GM12878 (cell line): ENCODE data around the gene DNAAF3. TPM values are rescaled to one million over a fixed set of nuclear protein-coding genes. Genes with fewer than 3 reads are reported as not detected.

Source experiments
- ATAC-seq: fragments of 200-7000 bp; cut with Tn5 transposase; 3 replicates; pipeline ENCODE4 v1.9.1; 2020; ENCODE audit warnings: mild to moderate bottlenecking, moderate library complexity
- BruUV-seq: library from RNA; stranded (reverse); fragments of 400-500 nt; replicated peaks from 2 replicates; lab custom pipeline; 2021; lab: Mats Ljungman, UMichigan
- CTCF ChIA-PET: fragments of 300-600 bp; sonication (Branson Sonifier 250); formaldehyde crosslinking; extraction: SDS; loops from one replicate; lab custom pipeline; 2021; ENCODE audit warnings: inconsistent platforms; lab: Yijun Ruan, JAX
- POLR2A ChIA-PET: fragments of 350-600 bp; formaldehyde crosslinking; extraction: SDS; loops from one replicate; lab custom pipeline; 2021; ENCODE audit warnings: inconsistent platforms; lab: Charles Lee
- RAD21 ChIA-PET: fragments of 300-600 bp; sonication (Branson Sonifier 250); formaldehyde crosslinking; loops from one replicate; lab custom pipeline; 2023; ENCODE audit warnings: antibody characterized with exemption; ENCODE audit not compliant: unreplicated experiment; lab: Charles Lee
- SMC1A ChIA-PET: fragments of 300-600 bp; sonication (Branson Sonifier 250); formaldehyde crosslinking; loops from one replicate; lab custom pipeline; 2023; ENCODE audit not compliant: unreplicated experiment, uncharacterized antibody; lab: Charles Lee
- DNase-seq: peaks from one replicate; pipeline ENCODE4 v3.0.0-alpha.2; 2011; ENCODE audit warnings: low read depth, low spot score
- FAIRE-seq: peaks from 3 replicates; lab custom pipeline; 2011; peaks lifted over from hg19 to GRCh38; lab: Jason Lieb, UNC
- H2AFZ ChIP-seq: 2 replicates; pipeline ENCODE4 v1.6.0; 2011; ENCODE audit warnings: low read depth, low read length, control low read depth; ENCODE audit not compliant: control insufficient read depth
- H3K27ac ChIP-seq: 2 replicates; pipeline ENCODE4 v1.5.1; 2011; ENCODE audit warnings: control low read depth; ENCODE audit not compliant: control insufficient read depth, insufficient read depth
- H3K27me3 ChIP-seq, 2 experiments: replicated peaks in 1 of 2; 2 replicates each; pipeline versions ENCODE4 v1.6.0 to v1.6.1; 2011; ENCODE audit warnings: low read length in 1 of 2; ENCODE audit not compliant: control insufficient read depth in 2 of 2, insufficient read depth in 2 of 2
- H3K36me3 ChIP-seq, 2 experiments: 2 replicates each; pipeline ENCODE4 v1.5.1; 2011; ENCODE audit warnings: low read length in 1 of 2; ENCODE audit not compliant: control insufficient read depth in 2 of 2, insufficient read depth in 2 of 2
- H3K4me1 ChIP-seq: 2 replicates; pipeline ENCODE4 v1.6.1; 2011; ENCODE audit warnings: mild to moderate bottlenecking, low read length, moderate library complexity, mixed read lengths; ENCODE audit not compliant: control insufficient read depth, insufficient read depth
- H3K4me2 ChIP-seq: 2 replicates; pipeline ENCODE4 v1.6.0; 2011; ENCODE audit warnings: control low read depth; ENCODE audit not compliant: control insufficient read depth, insufficient read depth
- H3K4me3 ChIP-seq: fragments of 200-600 bp; sonication (generic); 2 replicates; pipeline ENCODE4 v1.5.1; 2016
- H3K79me2 ChIP-seq: 2 replicates; pipeline ENCODE4 v1.6.0; 2011; ENCODE audit warnings: low read length; ENCODE audit not compliant: control insufficient read depth, insufficient read depth
- H3K9ac ChIP-seq: 2 replicates; pipeline ENCODE4 v1.8.0; 2011; ENCODE audit warnings: low read length, control low read depth, mixed read lengths; ENCODE audit not compliant: control insufficient read depth, insufficient read depth
- H3K9me3 ChIP-seq: replicated peaks from 3 replicates; pipeline ENCODE4 v1.5.1; 2011; ENCODE audit warnings: mild to moderate bottlenecking, low read length; ENCODE audit not compliant: control insufficient read depth, insufficient read depth
- H4K20me1 ChIP-seq: 2 replicates; pipeline ENCODE4 v1.6.0; 2011; ENCODE audit not compliant: control insufficient read depth, insufficient read depth
- SMC3 ChIP-seq: IDR thresholded peaks from 2 replicates; pipeline ENCODE4 v1.6.1; 2011; ENCODE audit warnings: low read length, improper control_type of control experiment, borderline replicate concordance
- WGBS: methylation state at CpG from one replicate; pipeline ENCODE4 v1.1.6; 2016; ENCODE audit warnings: low lambda C conversion rate; ENCODE audit not compliant: insufficient replicate concordance, insufficient coverage; ENCODE audit errors: missing lambda C conversion rate; 5-methylcytosine and 5-hydroxymethylcytosine counted together
- in situ Hi-C: fragments of 300-500 bp; cut with MboI; formaldehyde crosslinking; loops from 9 replicates; pipeline ENCODE4 v1.14.3; 2018; ENCODE audit warnings: mixed read lengths
- intact Hi-C: fragments of 100-400 bp; cut with micrococcal nuclease; formaldehyde crosslinking; loops from one replicate; pipeline ENCODE4 v1.14.2; 2022; ENCODE audit not compliant: unreplicated experiment
- polyA plus RNA-seq, 11 experiments: library from polyadenylated mRNA; depleted of rRNA in 4 of 11; unstranded in 6 of 11; stranded (reverse) in 5 of 11; fragments of >200 nt; fragmentation: Nextera tagmentation in 4 of 11; fragmentation: Illumina TruSeq in 1 of 11; extraction: Ambion mirVana in 4 of 11; extraction: Trizol in 1 of 11; gene quantifications; 1 replicate in 1 of 11; 2 replicates in 10 of 11; pipeline versions ENCODE4 v1.2.1 to v1.2.3, GENCODE V29; 2011 to 2016; ENCODE audit warnings: inconsistent platforms in 2 of 11, missing spikeins in 2 of 11, low read depth in 1 of 11
- total RNA-seq, 4 experiments: library from RNA; depleted of rRNA in 3 of 4; stranded (reverse); fragments of >200 nt in 3 of 4; fragmentation: Illumina TruSeq in 1 of 4; extraction: Trizol in 1 of 4; gene quantifications; 2 replicates each; pipeline versions ENCODE4 v1.2.1 to v1.2.3, GENCODE V29; 2013 to 2021
- TF ChIP-seq, protein P1 (sequence below): fragments of 450-650 bp; conservative IDR thresholded peaks from 2 replicates; pipeline ENCODE4 v1.6.1; 2017; ENCODE audit warnings: mild to moderate bottlenecking, moderate library complexity

The DNAAF3 gene
- total and polyA plus RNA-seq, 10 of the 15 experiments (the other 5 are each of a cell fraction or from before 2014, with no cell fraction given): not detected

DNA sequence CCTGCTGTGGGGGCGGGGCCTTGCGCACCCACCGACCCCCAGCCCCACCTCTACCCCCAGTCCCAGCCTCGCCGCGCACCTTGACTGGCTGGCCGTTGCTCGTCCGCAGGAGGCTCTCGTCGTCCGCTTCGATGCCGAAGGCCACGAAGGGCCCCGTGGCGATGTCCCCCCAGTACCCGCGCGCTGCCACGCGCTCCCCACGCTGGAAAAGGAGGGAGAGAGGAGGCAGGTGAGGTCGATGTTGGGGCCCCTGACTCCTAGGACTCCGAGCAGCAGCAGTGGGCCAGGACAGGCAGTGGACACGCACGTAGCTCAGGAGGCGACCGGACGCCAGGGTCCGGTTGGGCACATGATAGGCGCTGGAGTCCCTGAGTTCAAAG, 5.4 kb downstream of the DNAAF3 start:
- TF ChIP-seq, protein P1, sequence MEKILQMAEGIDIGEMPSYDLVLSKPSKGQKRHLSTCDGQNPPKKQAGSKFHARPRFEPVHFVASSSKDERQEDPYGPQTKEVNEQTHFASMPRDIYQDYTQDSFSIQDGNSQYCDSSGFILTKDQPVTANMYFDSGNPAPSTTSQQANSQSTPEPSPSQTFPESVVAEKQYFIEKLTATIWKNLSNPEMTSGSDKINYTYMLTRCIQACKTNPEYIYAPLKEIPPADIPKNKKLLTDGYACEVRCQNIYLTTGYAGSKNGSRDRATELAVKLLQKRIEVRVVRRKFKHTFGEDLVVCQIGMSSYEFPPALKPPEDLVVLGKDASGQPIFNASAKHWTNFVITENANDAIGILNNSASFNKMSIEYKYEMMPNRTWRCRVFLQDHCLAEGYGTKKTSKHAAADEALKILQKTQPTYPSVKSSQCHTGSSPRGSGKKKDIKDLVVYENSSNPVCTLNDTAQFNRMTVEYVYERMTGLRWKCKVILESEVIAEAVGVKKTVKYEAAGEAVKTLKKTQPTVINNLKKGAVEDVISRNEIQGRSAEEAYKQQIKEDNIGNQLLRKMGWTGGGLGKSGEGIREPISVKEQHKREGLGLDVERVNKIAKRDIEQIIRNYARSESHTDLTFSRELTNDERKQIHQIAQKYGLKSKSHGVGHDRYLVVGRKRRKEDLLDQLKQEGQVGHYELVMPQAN: no peak
- TF ChIP-seq SMC3: no peak
- no peak overlapping the region for H3K4me3 ChIP-seq
- POLR2A ChIA-PET: no interaction called here

More for the DNA sequence above, 5.4 kb downstream of the DNAAF3 start:
- no peaks in the 10 kb centered on the region for H3K36me3 ChIP-seq
- BruUV-seq: no TSS peak
- H3K27ac ChIP-seq: no peak overlapping the region
- H4K20me1 ChIP-seq: no peaks in the 10 kb centered on the region
- no peaks in the 10 kb centered on the region; the same call in 2 of the 3 replicates for H3K9me3 ChIP-seq
- no peaks in the 10 kb centered on the region for H3K79me2 ChIP-seq
- ChIA-PET SMC1A (interaction anchor here (1.0 kb wide), 1 partner anchor 20 kb away, joined by 3 read pairs; no protein-coding TSS in a partner anchor), CTCF (interaction anchor here (0.6 to 2.8 kb wide), 14 partner anchors 10 to 280 kb away, joined by 3 to 23 read pairs (median 6); partner anchors contain the start of gene RDH13), RAD21 (interaction anchor here (2.0 to 2.3 kb wide), 2 partner anchors 19 to 72 kb away, joined by 7 to 14 read pairs; no protein-coding TSS in a partner anchor)
- intact Hi-C loops: loop anchor here (5.0 kb wide), 1 partner anchor 279 kb away; no protein-coding TSS in a partner anchor
- no peaks in the 10 kb centered on the region for H3K4me1 ChIP-seq
- WGBS: 88% methylated on average over 20 of the region's 32 CpGs
- H3K27me3 ChIP-seq: no peaks in the 10 kb centered on the region; a peak in 2 of 4 replicates
- no peak for DNase-seq
- H3K4me2 ChIP-seq: no peak overlapping the region
- in situ Hi-C loops: no loop called here
- no peak overlapping the region for H2AFZ ChIP-seq
- no peak overlapping the region for H3K9ac ChIP-seq
- no peak for ATAC-seq
- FAIRE-seq: no peak
